H9 (cell line): Measurements from ENCODE around the gene COMT. TPM values are rescaled to one million over a fixed set of nuclear protein-coding genes. Genes with fewer than 3 reads are reported as not detected.

Source experiments
- DNase-seq: peaks from one replicate; pipeline ENCODE4 v3.0.0-alpha.2; 2017
- H2AFZ ChIP-seq: one replicate; pipeline ENCODE4 v1.6.1; 2013; ENCODE audit warnings: mild to moderate bottlenecking, low read length, control low read depth, moderate library complexity
- H2AK5ac ChIP-seq: 2 replicates; pipeline ENCODE4 v1.6.1; 2013; ENCODE audit warnings: low read length, control low read depth, mixed read lengths; ENCODE audit not compliant: insufficient read length
- H2BK120ac ChIP-seq: one replicate; pipeline ENCODE4 v1.6.1; 2013; ENCODE audit warnings: low read depth, mild to moderate bottlenecking, low read length, control low read depth, inconsistent platforms; ENCODE audit not compliant: poor library complexity, severe bottlenecking
- H2BK12ac ChIP-seq: 2 replicates; pipeline ENCODE4 v1.6.1; 2013; ENCODE audit warnings: low read length, control low read depth, mixed read lengths, low read depth; ENCODE audit not compliant: insufficient read length
- H2BK15ac ChIP-seq: 2 replicates; pipeline ENCODE4 v1.6.1; 2013; ENCODE audit warnings: low read depth, low read length, control low read depth
- H2BK20ac ChIP-seq: one replicate; pipeline ENCODE4 v1.6.1; 2013; ENCODE audit warnings: low read depth, mild to moderate bottlenecking, low read length, control low read depth, inconsistent platforms; ENCODE audit not compliant: poor library complexity, severe bottlenecking
- H2BK5ac ChIP-seq: 2 replicates; pipeline ENCODE4 v1.6.1; 2013; ENCODE audit warnings: low read length, control low read depth, mixed read lengths; ENCODE audit not compliant: insufficient read length
- H3K14ac ChIP-seq: 2 replicates; pipeline ENCODE4 v1.6.1; 2013; ENCODE audit warnings: low read length, control low read depth; ENCODE audit not compliant: insufficient read depth
- H3K18ac ChIP-seq: 2 replicates; pipeline ENCODE4 v1.6.1; 2013; ENCODE audit warnings: low read depth, mild to moderate bottlenecking, mixed read lengths, low read length, control low read depth; ENCODE audit not compliant: insufficient read length
- H3K23ac ChIP-seq: 2 replicates; pipeline ENCODE4 v1.6.1; 2013; ENCODE audit warnings: low read length, control low read depth, mixed read lengths, low read depth; ENCODE audit not compliant: insufficient read length
- H3K23me2 ChIP-seq: 2 replicates; pipeline ENCODE4 v1.6.1; 2013; ENCODE audit warnings: low read depth, mild to moderate bottlenecking, mixed read lengths, low read length, control low read depth; ENCODE audit not compliant: insufficient read length, poor library complexity, severe bottlenecking
- H3K27ac ChIP-seq: 2 replicates; pipeline ENCODE4 v1.5.1; 2013; ENCODE audit warnings: low read length, control low read depth, mixed read lengths, low read depth; ENCODE audit not compliant: insufficient read length
- H3K27me3 ChIP-seq: 2 replicates; pipeline ENCODE4 v1.6.1; 2013; ENCODE audit warnings: low read length, control low read depth, inconsistent platforms; ENCODE audit not compliant: insufficient read depth
- H3K4ac ChIP-seq: 2 replicates; pipeline ENCODE4 v1.6.1; 2013; ENCODE audit warnings: low read depth, mild to moderate bottlenecking, control low read depth, inconsistent platforms, low read length, moderate library complexity
- H3K4me1 ChIP-seq: 2 replicates; pipeline ENCODE4 v1.6.1; 2013; ENCODE audit warnings: low read length, control low read depth, inconsistent platforms; ENCODE audit not compliant: insufficient read depth
- H3K4me2 ChIP-seq: 2 replicates; pipeline ENCODE4 v1.6.1; 2013; ENCODE audit warnings: low read length, control low read depth, mixed read lengths; ENCODE audit not compliant: insufficient read length, insufficient read depth
- H3K56ac ChIP-seq: 2 replicates; pipeline ENCODE4 v1.6.1; 2013; ENCODE audit warnings: low read depth, mild to moderate bottlenecking, mixed read lengths, low read length, control low read depth; ENCODE audit not compliant: insufficient read length
- H3K79me1 ChIP-seq: 2 replicates; pipeline ENCODE4 v1.6.1; 2013; ENCODE audit warnings: low read depth, mild to moderate bottlenecking, moderate library complexity, low read length, control low read depth, inconsistent platforms; ENCODE audit not compliant: insufficient read depth, poor library complexity, severe bottlenecking
- H3K79me2 ChIP-seq: 2 replicates; pipeline ENCODE4 v1.6.1; 2013; ENCODE audit warnings: low read length, control low read depth, inconsistent platforms; ENCODE audit not compliant: insufficient read depth
- H3K9ac ChIP-seq: 2 replicates; pipeline ENCODE4 v1.6.1; 2013; ENCODE audit warnings: low read length, control low read depth, mixed read lengths; ENCODE audit not compliant: insufficient read length; ENCODE audit errors: extremely low read depth
- H3K9me3 ChIP-seq: one replicate; pipeline ENCODE4 v1.6.1; 2013; ENCODE audit warnings: low read depth, low read length, inconsistent platforms; ENCODE audit not compliant: control insufficient read depth
- H3T11ph ChIP-seq: one replicate; pipeline ENCODE4 v1.6.1; 2013; ENCODE audit warnings: mild to moderate bottlenecking, low read length, control low read depth, inconsistent platforms
- H4K20me1 ChIP-seq: one replicate; pipeline ENCODE4 v1.6.1; 2013; ENCODE audit not compliant: control insufficient read depth, insufficient read length, insufficient read depth
- H4K5ac ChIP-seq: 2 replicates; pipeline ENCODE4 v1.6.1; 2013; ENCODE audit warnings: low read depth, mild to moderate bottlenecking, mixed read lengths, low read length, control low read depth; ENCODE audit not compliant: insufficient read length
- H4K8ac ChIP-seq: replicated peaks from 2 replicates; pipeline ENCODE4 v1.6.1; 2013; ENCODE audit warnings: low read length, control low read depth, mixed read lengths, low read depth; ENCODE audit not compliant: insufficient read length
- H4K91ac ChIP-seq: 2 replicates; pipeline ENCODE4 v1.6.1; 2013; ENCODE audit warnings: low read depth, mild to moderate bottlenecking, moderate library complexity, mixed read lengths, low read length, control low read depth; ENCODE audit not compliant: insufficient read length
- H3K27ac Mint-ChIP-seq, 3 experiments: 2 replicates in 2 of 3; 3 replicates in 1 of 3; pipeline ENCODE4 v1.8.0; 2020 to 2021; ENCODE audit warnings: mixed read lengths in 3 of 3, mild to moderate bottlenecking in 1 of 3, moderate library complexity in 1 of 3
- H3K27me3 Mint-ChIP-seq: 2 replicates; pipeline ENCODE4 v1.8.0; 2021; ENCODE audit warnings: low read depth, mild to moderate bottlenecking, moderate library complexity, mixed read lengths
- H3K36me3 Mint-ChIP-seq, 3 experiments: 2 replicates in 2 of 3; 3 replicates in 1 of 3; pipeline ENCODE4 v1.8.0; 2020 to 2021; ENCODE audit warnings: low read depth in 3 of 3, mixed read lengths in 3 of 3; ENCODE audit not compliant: insufficient read depth in 1 of 3
- H3K4me1 Mint-ChIP-seq, 2 experiments: 2 replicates each; pipeline ENCODE4 v1.8.0; 2020; ENCODE audit warnings: mixed read lengths in 2 of 2
- H3K4me3 Mint-ChIP-seq, 2 experiments: 2 replicates in 1 of 2; 3 replicates in 1 of 2; pipeline ENCODE4 v1.8.0; 2020 to 2021; ENCODE audit warnings: mild to moderate bottlenecking in 2 of 2, mixed read lengths in 2 of 2, moderate library complexity in 1 of 2
- H3K9me3 Mint-ChIP-seq, 2 experiments: 2 replicates in 1 of 2; 3 replicates in 1 of 2; pipeline ENCODE4 v1.8.0; 2020; ENCODE audit warnings: mild to moderate bottlenecking in 2 of 2, mixed read lengths in 2 of 2, moderate library complexity in 1 of 2
- WGBS: extraction: QIAGEN DNeasy Blood & Tissue Kit; methylation state at CpG from one replicate; pipeline ENCODE4 v1.1.7; 2013; ENCODE audit warnings: missing lambda C conversion rate, low lambda C conversion rate, mixed read lengths; ENCODE audit not compliant: insufficient read length; ENCODE audit errors: extremely low coverage; 5-methylcytosine and 5-hydroxymethylcytosine counted together
- total RNA-seq: library from RNA; stranded (reverse); gene quantifications from 2 replicates; pipeline ENCODE4 v1.2.1, GENCODE V29; 2021
- TF ChIP-seq, protein P1 (sequence below): fragments of 200-600 bp; sonication (generic); conservative IDR thresholded peaks from 3 replicates; pipeline ENCODE4 v1.8.0; 2021; ENCODE audit warnings: antibody characterized with exemption, mild to moderate bottlenecking

COMT gene
- total RNA-seq, 1 experiment from 2014 or later, result 42.2 TPM

DNA sequence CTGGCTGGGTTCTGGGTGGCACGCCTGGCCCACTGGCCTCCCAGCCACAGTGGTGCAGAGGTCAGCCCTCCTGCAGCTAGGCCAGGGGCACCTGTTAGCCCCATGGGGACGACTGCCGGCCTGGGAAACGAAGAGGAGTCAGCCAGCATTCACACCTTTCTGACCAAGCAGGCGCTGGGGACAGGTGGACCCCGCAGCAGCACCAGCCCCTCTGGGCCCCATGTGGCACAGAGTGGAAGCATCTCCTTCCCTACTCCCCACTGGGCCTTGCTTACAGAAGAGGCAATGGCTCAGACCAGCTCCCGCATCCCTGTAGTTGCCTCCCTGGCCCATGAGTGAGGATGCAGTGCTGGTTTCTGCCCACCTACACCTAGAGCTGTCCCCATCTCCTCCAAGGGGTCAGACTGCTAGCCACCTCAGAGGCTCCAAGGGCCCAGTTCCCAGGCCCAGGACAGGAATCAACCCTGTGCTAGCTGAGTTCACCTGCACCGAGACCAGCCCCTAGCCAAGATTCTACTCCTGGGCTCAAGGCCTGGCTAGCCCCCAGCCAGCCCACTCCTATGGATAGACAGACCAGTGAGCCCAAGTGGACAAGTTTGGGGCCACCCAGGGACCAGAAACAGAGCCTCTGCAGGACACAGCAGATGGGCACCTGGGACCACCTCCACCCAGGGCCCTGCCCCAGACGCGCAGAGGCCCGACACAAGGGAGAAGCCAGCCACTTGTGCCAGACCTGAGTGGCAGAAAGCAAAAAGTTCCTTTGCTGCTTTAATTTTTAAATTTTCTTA lies 27.8 kb downstream of the COMT start:
- Mint-ChIP-seq H3K9me3 (no peaks in the 10 kb centered on the region), H3K4me1 (peaks cover 6 to 7% of the 10 kb centered on the region in 2 experiments; a peak in 3 of 4 replicates), H3K36me3 (peaks cover 4 to 47% (median 44%) of the 10 kb centered on the region in 3 experiments), H3K4me3 (no peak overlapping the region), H3K27me3 (no peaks in the 10 kb centered on the region; the same call in 1 of the 2 replicates), H3K27ac (peak overlapping the region in 1 of 3 experiments; percentile 39; a peak in 1 of 7 replicates)
- no peak overlapping the region for H2AK5ac ChIP-seq
- no peak overlapping the region for H3K18ac ChIP-seq
- no peak overlapping the region for H4K8ac ChIP-seq
- H2BK5ac ChIP-seq, result no peak overlapping the region
- WGBS, result no CpG with 5 or more reads among the region's 11 CpGs
- no peak overlapping the region for H2BK20ac ChIP-seq
- no peak overlapping the region for H2AFZ ChIP-seq
- H3K4me1 ChIP-seq, result no peaks in the 10 kb centered on the region
- H4K20me1 ChIP-seq, result no peaks in the 10 kb centered on the region
- H3K9ac ChIP-seq, result no peak overlapping the region
- H3K27ac ChIP-seq, result no peak overlapping the region
- no peaks in the 10 kb centered on the region for H3K79me2 ChIP-seq
- no peaks in the 10 kb centered on the region for H3K27me3 ChIP-seq
- no peak overlapping the region for H3T11ph ChIP-seq
- no peak overlapping the region for H4K5ac ChIP-seq
- H3K56ac ChIP-seq, result no peak overlapping the region
- H3K9me3 ChIP-seq, result no peaks in the 10 kb centered on the region
- H3K23me2 ChIP-seq, result no peaks in the 10 kb centered on the region
- TF ChIP-seq, protein P1, sequence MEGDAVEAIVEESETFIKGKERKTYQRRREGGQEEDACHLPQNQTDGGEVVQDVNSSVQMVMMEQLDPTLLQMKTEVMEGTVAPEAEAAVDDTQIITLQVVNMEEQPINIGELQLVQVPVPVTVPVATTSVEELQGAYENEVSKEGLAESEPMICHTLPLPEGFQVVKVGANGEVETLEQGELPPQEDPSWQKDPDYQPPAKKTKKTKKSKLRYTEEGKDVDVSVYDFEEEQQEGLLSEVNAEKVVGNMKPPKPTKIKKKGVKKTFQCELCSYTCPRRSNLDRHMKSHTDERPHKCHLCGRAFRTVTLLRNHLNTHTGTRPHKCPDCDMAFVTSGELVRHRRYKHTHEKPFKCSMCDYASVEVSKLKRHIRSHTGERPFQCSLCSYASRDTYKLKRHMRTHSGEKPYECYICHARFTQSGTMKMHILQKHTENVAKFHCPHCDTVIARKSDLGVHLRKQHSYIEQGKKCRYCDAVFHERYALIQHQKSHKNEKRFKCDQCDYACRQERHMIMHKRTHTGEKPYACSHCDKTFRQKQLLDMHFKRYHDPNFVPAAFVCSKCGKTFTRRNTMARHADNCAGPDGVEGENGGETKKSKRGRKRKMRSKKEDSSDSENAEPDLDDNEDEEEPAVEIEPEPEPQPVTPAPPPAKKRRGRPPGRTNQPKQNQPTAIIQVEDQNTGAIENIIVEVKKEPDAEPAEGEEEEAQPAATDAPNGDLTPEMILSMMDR, result no peak
- H3K14ac ChIP-seq, result no peak overlapping the region
- H3K4me2 ChIP-seq, result no peak overlapping the region
- H4K91ac ChIP-seq, result no peak overlapping the region
- no peak overlapping the region for H3K4ac ChIP-seq
- H3K79me1 ChIP-seq, result no peaks in the 10 kb centered on the region
- no peak overlapping the region for H2BK120ac ChIP-seq
- no peak for DNase-seq
- H3K23ac ChIP-seq, result no peak overlapping the region
- H2BK12ac ChIP-seq, result no peak overlapping the region
- no peak overlapping the region for H2BK15ac ChIP-seq
